22Rv1 (cell line): ENCODE measurements around the gene FBXW7.

Experiments
- CTCF ChIP-seq: fragments of 450-650 bp; IDR thresholded peaks from 2 replicates; pipeline ENCODE4 v1.5.1; 2017; ENCODE audit warnings: mild to moderate bottlenecking
- ZFX ChIP-seq: fragments of 450-650 bp; IDR thresholded peaks from 2 replicates; pipeline ENCODE4 v1.6.1; 2017; ENCODE audit warnings: antibody characterized with exemption, borderline replicate concordance

- no peak for TF ChIP-seq CTCF
- TF ChIP-seq ZFX, result no peak
These were observed 1.1 kb downstream of the FBXW7 start for GRCh38 chr4:152534541-152535359.
